Globus pallidus (tissue), 1 donor: ENCODE results near the gene ATP2A2.
"Not testable (repeated sequence)": the region's sequence is repeated elsewhere in the genome, so short reads cannot be mapped to it uniquely, and the experiment has no call there.

Experiments used
- DNase-seq: peaks from one replicate; pipeline ENCODE4 v3.0.0-alpha.2; 2015; ENCODE audit warnings: low spot score

The ATP2A2 gene

GRCh38 chr12:110343114-110343513, 62.1 kb downstream of the ATP2A2 start:
- DNase-seq, result no peak

- DNase-seq, result no peak
Observed at GRCh38 chr12:110343736-110344555, 62.9 kb downstream of the ATP2A2 start.

GRCh38 chr12:110344657-110345056, 63.6 kb downstream of the ATP2A2 start:
- DNase-seq, result no peak

- no peak for DNase-seq
Observed at GRCh38 chr12:110345176-110345661, 64.2 kb downstream of the ATP2A2 start.

- no peak for DNase-seq
Observed at GRCh38 chr12:110345963-110346362, 64.9 kb downstream of the ATP2A2 start.

- no peak for DNase-seq
Observed at GRCh38 chr12:110347767-110348166, 66.7 kb downstream of the ATP2A2 start.

- no peak for DNase-seq
Observed at GRCh38 chr12:110348431-110349059, 67.5 kb downstream of the ATP2A2 start.

GRCh38 chr12:110349096-110349495, 68.0 kb downstream of the ATP2A2 start:
- DNase-seq, result no peak

- DNase-seq, result no peak
Observed at GRCh38 chr12:110349514-110350151, 68.6 kb downstream of the ATP2A2 start.

GRCh38 chr12:110351119-110351518, 70.1 kb downstream of the ATP2A2 start:
- DNase-seq, result no peak

GRCh38 chr12:110352401-110352800, 71.4 kb downstream of the ATP2A2 start:
- no peak for DNase-seq

GRCh38 chr12:110353211-110353965, 72.3 kb downstream of the ATP2A2 start:
- DNase-seq, result no peak

GRCh38 chr12:110354172-110354780, 73.2 kb downstream of the ATP2A2 start:
- no peak for DNase-seq

GRCh38 chr12:110355073-110355472, 74.0 kb downstream of the ATP2A2 start:
- DNase-seq, result no peak

GRCh38 chr12:110358384-110359097, 77.5 kb downstream of the ATP2A2 start:
- DNase-seq, result not testable (repeated sequence)

GRCh38 chr12:110361216-110361615, 80.2 kb downstream of the ATP2A2 start:
- no peak for DNase-seq

GRCh38 chr12:110365489-110366320, 84.7 kb downstream of the ATP2A2 start:
- DNase-seq, result no peak

- no peak for DNase-seq
Observed at GRCh38 chr12:110366321-110367142, 85.5 kb downstream of the ATP2A2 start.

- no peak for DNase-seq
Observed at GRCh38 chr12:110367181-110367864, 86.3 kb downstream of the ATP2A2 start.
